IPS-18c (cell line): ENCODE data around the gene PPP1R7.

Experiments used
- H3K4me3 ChIP-seq: 2 replicates; pipeline ENCODE4 v1.7.0; 2013; ENCODE audit warnings: low read depth, mild to moderate bottlenecking, low read length, moderate library complexity; ENCODE audit not compliant: insufficient read depth
- H3K9me3 ChIP-seq: one replicate; pipeline ENCODE4 v1.6.1; 2013; ENCODE audit warnings: mild to moderate bottlenecking, low read length, moderate library complexity; ENCODE audit not compliant: control insufficient read depth, insufficient read depth

Gene PPP1R7

GRCh38 chr2:241226723-241227572 is 76.7 kb downstream of the PPP1R7 start:
- H3K9me3 ChIP-seq = no peaks in the 10 kb centered on the region
- no peak overlapping the region for H3K4me3 ChIP-seq

- Histone ChIP-seq H3K4me3 (no peak overlapping the region), H3K9me3 (no peaks in the 10 kb centered on the region)
Observed at GRCh38 chr2:241227594-241227993, 77.3 kb downstream of the PPP1R7 start.

- Histone ChIP-seq H3K4me3 (no peak overlapping the region), H3K9me3 (no peaks in the 10 kb centered on the region)
Observed at GRCh38 chr2:241228081-241228859, 78.0 kb downstream of the PPP1R7 start.

GRCh38 chr2:241228860-241229516 is 78.7 kb downstream of the PPP1R7 start:
- H3K9me3 ChIP-seq = no peaks in the 10 kb centered on the region

GRCh38 chr2:241229563-241230401 is 79.5 kb downstream of the PPP1R7 start:
- no peak overlapping the region for H3K4me3 ChIP-seq
- no peaks in the 10 kb centered on the region for H3K9me3 ChIP-seq

More at GRCh38 chr2:241228860-241229516, 78.7 kb downstream of the PPP1R7 start:
- no peak overlapping the region for H3K4me3 ChIP-seq

GRCh38 chr2:241230435-241230834 is 80.2 kb downstream of the PPP1R7 start:
- H3K9me3 ChIP-seq = no peaks in the 10 kb centered on the region
- H3K4me3 ChIP-seq = no peak overlapping the region

- H3K9me3 ChIP-seq = no peaks in the 10 kb centered on the region
Observed at GRCh38 chr2:241232736-241233575, 82.7 kb downstream of the PPP1R7 start.

More at GRCh38 chr2:241232736-241233575, 82.7 kb downstream of the PPP1R7 start:
- H3K4me3 ChIP-seq = no peak overlapping the region
